Measurements from ENCODE around the gene RNF114.
A peak's percentile ranks its signal among the peaks of the same experiment; 100 is the strongest.

Gene RNF114

DNA sequence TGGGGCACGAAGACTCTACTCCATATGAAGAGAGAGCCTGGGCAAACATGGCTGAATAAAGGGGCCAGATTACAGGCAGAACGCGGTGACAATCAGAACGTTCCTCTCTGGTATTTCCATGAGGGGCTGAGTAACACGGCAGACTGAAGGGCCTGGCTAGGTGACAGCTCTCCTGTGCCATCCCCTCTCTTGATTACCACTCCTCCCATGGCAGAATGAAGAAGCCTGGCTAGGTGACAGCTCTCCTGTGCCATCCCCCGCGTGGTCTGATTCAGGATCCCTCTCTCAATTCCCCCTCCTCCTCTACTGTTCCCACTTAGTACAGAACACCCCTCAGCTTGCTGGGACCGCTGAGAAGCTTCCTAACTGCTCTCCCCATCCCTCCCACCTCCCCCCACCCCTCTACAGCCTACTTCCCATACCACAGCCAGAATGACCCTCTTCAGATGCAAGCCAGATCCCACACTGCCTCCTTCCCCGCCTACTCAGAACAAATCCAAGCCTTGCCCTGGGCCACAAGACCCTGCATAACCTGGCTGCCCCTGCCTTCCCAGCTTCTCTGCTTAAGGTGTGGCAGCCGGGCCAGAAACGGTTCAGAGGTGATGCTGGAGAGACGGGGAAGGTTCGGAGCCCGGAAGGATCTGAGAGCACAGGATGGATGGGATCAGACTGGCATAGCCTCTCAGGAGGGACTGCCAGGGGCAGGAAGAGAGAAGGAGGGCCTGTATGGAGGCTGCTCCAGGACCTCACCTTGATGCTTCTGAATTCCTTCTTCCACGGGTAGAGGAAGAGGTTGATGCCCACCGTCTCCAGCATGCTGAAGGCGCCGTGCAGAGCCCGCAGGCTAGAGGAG is 28.6 kb upstream of the RNF114 start:
- H3K27ac ChIP-seq (ENCODE audit: low read depth, low read length) = no peak overlapping the region
- H3K9ac ChIP-seq (ENCODE audit: low read length) = no peak overlapping the region
- no peaks in the 10 kb centered on the region for H3K27me3 ChIP-seq (ENCODE audit: control insufficient read depth, insufficient read depth, low read length)
- H3K4me1 ChIP-seq (ENCODE audit: control insufficient read depth, insufficient read depth, low read length) = no peaks in the 10 kb centered on the region
- H3K36me3 ChIP-seq (ENCODE audit: control insufficient read depth, insufficient read depth, low read length) = peaks cover 31% of the 10 kb centered on the region
- H3K4me3 ChIP-seq (ENCODE audit: low read length) = no peak overlapping the region

DNA sequence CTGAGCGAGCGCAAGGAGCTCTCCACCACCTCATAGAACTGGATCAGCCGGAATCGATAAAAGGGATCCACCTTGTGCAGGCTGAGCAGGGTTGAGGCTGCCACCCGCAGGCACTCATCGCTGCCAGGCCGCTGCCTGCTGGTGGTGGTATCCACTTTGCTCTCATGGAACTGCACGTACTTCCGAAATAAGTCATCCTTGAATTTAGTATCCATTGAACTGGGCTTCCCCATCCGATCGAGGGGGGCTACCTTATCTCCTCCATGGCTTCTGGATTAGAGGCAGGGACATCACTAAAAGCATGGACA is 28.0 kb upstream of the RNF114 start:
- Histone ChIP-seq H3K9ac (ENCODE audit: low read length) (no peak overlapping the region), H3K36me3 (ENCODE audit: control insufficient read depth, insufficient read depth, low read length) (peaks cover 31% of the 10 kb centered on the region), H3K4me1 (ENCODE audit: control insufficient read depth, insufficient read depth, low read length) (no peaks in the 10 kb centered on the region), H3K27ac (ENCODE audit: low read depth, low read length) (no peak overlapping the region), H3K27me3 (ENCODE audit: control insufficient read depth, insufficient read depth, low read length) (no peaks in the 10 kb centered on the region), H3K4me3 (ENCODE audit: low read length) (no peak overlapping the region)

DNA sequence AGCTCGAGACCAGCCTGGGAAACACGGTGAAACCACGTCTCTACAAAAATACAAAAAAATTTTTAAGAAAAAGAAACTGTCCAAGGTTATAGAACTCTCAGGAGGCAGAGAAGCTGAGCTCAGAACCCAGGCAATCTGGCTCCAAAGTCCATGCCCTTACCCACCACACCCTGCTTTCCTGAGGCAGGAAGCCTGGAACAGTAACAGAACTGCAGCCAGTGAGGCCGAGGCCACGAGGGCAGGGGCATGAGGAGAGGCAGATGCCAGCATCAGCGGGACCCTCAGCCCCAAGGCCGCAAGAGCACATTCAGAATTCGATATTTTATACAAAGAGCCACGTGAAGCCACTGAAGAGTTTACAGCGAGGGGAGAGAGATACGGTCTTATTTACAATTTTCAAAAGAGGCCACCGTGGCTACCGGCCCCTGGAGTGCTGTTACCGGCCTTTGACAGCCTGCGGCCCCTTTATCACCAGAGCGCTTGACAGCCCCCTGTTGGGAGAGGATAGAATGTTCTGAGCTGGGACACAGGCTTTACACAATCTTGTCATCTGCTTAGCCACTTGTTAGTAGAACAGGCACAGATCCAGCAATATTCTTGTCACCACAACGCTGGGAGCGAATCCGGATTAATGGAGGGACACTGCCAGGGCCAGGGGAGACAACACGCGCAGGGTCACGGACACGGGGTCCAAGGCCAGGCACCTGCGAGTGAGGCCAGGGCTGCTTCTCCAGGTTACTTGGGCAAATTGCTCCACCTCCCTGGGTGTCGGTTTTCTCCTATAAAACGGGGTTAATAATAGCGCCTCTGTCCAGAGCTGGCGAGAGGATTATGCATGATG is 26.5 kb upstream of the RNF114 start:
- no peak overlapping the region for H3K27ac ChIP-seq (ENCODE audit: low read depth, low read length)
- H3K4me1 ChIP-seq (ENCODE audit: control insufficient read depth, insufficient read depth, low read length) = peaks cover 8% of the 10 kb centered on the region
- no peak overlapping the region for H3K9ac ChIP-seq (ENCODE audit: low read length)
- H3K27me3 ChIP-seq (ENCODE audit: control insufficient read depth, insufficient read depth, low read length) = no peaks in the 10 kb centered on the region
- H3K36me3 ChIP-seq (ENCODE audit: control insufficient read depth, insufficient read depth, low read length) = peaks cover 25% of the 10 kb centered on the region
- no peak overlapping the region for H3K4me3 ChIP-seq (ENCODE audit: low read length)

DNA sequence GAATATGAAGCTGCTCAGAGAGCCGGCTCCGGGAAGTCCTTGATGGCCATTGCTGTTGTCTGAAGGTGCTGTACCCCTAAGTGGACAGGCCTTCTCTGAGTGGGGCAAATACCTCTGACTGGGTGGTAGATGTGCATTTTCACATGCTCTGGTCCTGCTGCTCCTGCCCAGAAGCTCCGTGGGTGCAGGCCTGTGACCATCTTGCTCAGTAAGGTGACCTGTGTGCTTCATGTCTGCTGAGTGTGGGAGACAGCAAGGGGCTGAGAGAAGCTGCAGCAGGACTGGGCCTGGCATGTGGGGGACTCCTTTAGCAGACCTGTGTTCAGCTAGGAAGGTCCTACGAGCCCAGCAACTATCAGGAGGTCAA is 25.9 kb upstream of the RNF114 start:
- H3K4me3 ChIP-seq (ENCODE audit: low read length) = no peak overlapping the region
- H3K4me1 ChIP-seq (ENCODE audit: control insufficient read depth, insufficient read depth, low read length) = peaks cover 8% of the 10 kb centered on the region
- peaks cover 21% of the 10 kb centered on the region for H3K36me3 ChIP-seq (ENCODE audit: control insufficient read depth, insufficient read depth, low read length)
- no peaks in the 10 kb centered on the region for H3K27me3 ChIP-seq (ENCODE audit: control insufficient read depth, insufficient read depth, low read length)
- no peak overlapping the region for H3K27ac ChIP-seq (ENCODE audit: low read depth, low read length)
- H3K9ac ChIP-seq (ENCODE audit: low read length) = no peak overlapping the region

DNA sequence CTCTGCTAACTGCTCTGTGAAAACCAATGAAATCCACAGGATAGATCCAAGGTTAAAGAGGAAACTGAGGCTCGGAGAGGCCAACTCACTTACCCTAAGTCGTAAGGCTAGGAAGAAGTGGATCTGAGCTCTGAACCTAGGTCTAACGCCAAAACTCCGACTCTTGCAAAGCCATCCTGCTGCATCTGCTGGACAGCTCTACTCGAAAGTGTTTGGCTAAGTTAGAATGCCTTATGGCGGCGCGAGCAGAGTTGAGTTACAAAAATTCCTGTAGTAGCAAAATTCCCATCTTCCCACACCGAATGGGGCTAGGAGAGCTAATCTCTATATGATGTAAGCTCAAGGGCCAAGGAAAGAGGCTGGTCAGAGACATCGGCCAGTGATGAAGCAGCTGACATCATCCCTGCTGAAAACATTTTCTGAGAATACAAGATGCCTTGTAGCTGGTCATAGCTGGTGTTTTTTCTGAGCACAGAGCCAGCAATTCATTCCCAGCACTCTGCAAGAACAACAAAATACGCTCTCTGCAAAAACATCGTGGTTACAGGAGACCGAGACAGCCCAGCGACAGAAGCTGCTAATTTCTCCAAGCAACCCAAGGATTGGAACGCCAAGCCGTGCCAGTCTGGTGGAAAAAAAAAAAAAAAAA is 22.7 kb upstream of the RNF114 start:
- Histone ChIP-seq H3K36me3 (ENCODE audit: control insufficient read depth, insufficient read depth, low read length) (peaks cover 3% of the 10 kb centered on the region), H3K9ac (ENCODE audit: low read length) (no peak overlapping the region), H3K27ac (ENCODE audit: low read depth, low read length) (no peak overlapping the region), H3K4me1 (ENCODE audit: control insufficient read depth, insufficient read depth, low read length) (peaks cover 8% of the 10 kb centered on the region), H3K27me3 (ENCODE audit: control insufficient read depth, insufficient read depth, low read length) (no peaks in the 10 kb centered on the region), H3K4me3 (ENCODE audit: low read length) (peak overlapping the region; percentile 98)

DNA sequence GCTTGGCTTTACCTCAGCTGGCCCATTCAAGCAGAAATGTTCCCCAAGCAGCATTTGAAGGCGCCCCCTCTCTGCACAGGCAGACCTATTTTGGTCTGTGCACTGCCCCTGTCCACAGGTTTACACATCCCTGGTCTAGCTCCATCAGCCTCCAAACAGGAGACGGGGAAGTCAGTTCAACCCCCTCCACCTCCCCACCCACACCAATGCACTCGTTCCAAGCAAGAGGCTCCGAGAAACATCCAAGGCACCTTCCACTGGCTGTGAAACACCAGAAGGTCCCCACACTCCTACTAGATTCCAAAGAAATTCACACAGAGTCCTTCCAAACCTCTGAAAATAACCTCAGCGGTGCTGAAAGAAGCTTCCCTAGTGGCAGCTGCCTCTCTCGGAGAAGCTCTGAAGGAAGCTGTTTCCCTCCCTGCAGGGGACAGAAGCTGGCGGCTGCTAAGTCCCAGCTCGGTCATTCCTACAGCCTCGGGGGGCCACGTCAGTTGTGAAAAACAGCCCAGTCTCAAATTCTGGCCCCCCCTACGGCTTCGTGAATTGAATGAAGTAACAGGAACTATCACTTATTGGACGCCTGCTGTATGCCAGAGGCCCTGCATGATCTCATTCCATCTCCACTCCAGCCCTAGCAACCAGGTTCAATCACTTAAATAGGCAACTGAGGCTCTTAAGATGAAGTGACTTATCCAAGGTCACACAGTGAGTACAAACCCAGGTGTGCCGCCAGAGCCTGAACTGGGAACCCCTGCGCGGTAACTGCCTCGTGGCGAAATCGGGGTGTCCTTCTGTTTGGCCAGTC is 21.7 kb upstream of the RNF114 start:
- H3K4me3 ChIP-seq (ENCODE audit: low read length) = peak overlapping the region; percentile 98
- peak overlapping the region; percentile 87 for H3K9ac ChIP-seq (ENCODE audit: low read length)
- no peaks in the 10 kb centered on the region for H3K27me3 ChIP-seq (ENCODE audit: control insufficient read depth, insufficient read depth, low read length)
- H3K27ac ChIP-seq (ENCODE audit: low read depth, low read length) = peak overlapping the region; percentile 100
- H3K36me3 ChIP-seq (ENCODE audit: control insufficient read depth, insufficient read depth, low read length) = peaks cover 3% of the 10 kb centered on the region
- H3K4me1 ChIP-seq (ENCODE audit: control insufficient read depth, insufficient read depth, low read length) = peaks cover 8% of the 10 kb centered on the region

DNA sequence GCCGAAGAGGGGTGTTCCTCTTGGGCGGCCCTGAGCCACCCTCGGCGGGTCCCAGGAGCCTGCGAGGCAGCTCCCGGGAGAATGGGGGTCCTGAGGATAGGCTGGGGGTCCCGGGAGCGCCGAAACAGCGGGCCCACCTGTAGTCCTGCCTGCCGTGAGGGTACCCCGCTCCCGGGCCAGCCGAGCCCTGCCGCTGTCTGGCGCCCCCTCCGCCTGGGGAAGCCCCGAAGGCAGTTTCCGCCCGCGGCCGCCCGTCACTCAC is 21.1 kb upstream of the RNF114 start:
- H3K4me1 ChIP-seq (ENCODE audit: control insufficient read depth, insufficient read depth, low read length) = peaks cover 8% of the 10 kb centered on the region
- no peaks in the 10 kb centered on the region for H3K27me3 ChIP-seq (ENCODE audit: control insufficient read depth, insufficient read depth, low read length)
- H3K9ac ChIP-seq (ENCODE audit: low read length) = peak overlapping the region; percentile 87
- peak overlapping the region; percentile 98 for H3K4me3 ChIP-seq (ENCODE audit: low read length)
- H3K36me3 ChIP-seq (ENCODE audit: control insufficient read depth, insufficient read depth, low read length) = peaks cover 3% of the 10 kb centered on the region
- peak overlapping the region; percentile 100 for H3K27ac ChIP-seq (ENCODE audit: low read depth, low read length)

DNA sequence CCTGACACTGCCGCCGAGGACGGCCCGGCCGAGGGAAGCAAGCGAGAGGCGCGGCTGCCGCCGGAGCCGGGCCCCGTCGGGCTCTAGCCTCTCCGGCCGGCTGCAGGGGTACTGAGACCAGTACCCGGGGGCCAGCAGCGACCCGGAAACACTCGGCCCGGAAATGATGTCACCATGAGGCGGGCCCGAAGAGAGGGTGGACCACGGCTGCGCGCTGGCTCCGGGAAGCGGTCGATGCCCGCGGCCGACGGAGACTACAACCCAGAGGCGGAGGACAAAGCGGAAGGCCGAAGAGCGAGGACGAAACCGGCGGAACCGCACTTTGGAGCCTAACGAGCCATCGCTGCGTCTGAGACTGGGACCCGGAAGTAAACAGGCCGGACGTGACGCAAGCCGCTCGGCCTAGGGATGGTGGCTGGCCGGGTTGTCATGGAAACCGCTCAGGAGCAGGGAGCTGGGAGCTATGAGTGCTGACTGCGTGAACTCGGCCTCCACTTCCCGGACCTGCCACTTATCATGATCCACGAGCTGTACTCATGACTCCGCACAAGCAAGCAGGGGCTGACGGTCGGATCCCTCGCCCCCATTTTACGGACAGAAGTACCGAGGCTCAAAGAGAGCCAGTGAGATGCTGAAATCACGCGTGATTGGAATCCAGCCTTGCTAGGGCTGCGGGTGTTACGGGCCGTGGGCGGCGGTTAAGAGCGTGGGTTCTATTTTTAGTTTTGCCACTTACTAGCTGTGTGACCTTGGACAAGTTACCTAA is 20.6 kb upstream of the RNF114 start, which contains the start of gene SPATA2:
Gene SPATA2 (minus strand): TSS at position 150 of the 766 bp plus-strand sequence. CDS start 7,039 bp downstream, outside the sequence.
- H3K9ac ChIP-seq (ENCODE audit: low read length) = peak within 1 kb of the TSS; percentile 87
- peaks cover 8% of the 10 kb centered on the region for H3K4me1 ChIP-seq (ENCODE audit: control insufficient read depth, insufficient read depth, low read length)

DNA sequence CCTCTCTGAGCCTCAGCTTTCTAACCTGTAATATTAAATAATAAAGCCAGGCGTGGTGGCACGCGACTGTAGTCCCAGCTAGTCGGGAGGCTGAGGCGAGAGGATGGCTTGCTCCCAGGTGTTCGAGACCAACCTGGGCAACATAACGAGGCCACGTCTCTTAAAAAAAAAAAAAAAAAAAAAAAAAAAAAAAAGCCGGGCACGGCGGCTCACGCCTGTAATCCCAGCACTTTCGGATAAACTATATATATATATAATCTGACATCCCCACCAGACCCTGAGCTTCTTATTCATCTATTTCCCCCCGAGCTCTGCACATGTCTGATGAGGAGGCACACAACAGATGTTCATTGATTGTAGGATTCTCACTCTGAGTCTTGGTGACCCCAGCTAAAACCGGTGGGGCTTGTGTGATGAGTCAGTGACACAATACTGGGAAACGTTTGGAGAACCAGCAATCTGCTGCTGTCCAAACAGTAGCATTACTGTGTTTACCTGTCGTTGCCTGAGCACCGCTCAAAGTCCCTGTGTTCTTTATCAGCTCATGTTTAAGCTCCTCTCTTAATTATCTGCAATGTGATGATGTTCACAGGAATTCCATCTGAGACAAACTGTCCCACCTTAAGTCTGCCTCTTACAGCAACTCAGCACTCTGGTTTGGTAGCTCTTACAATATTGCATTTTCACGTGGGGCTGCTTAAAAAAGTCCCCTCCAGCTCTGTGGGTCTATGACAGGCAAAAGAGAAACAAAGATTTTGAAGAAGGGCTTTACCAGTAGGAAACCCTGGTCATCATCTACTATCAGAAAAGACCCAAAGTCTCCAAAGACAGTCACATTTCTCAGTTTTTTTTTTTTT is 19.8 kb upstream of the RNF114 start:
- no peak overlapping the region for H3K9ac ChIP-seq (ENCODE audit: low read length)
- peaks cover 8% of the 10 kb centered on the region for H3K4me1 ChIP-seq (ENCODE audit: control insufficient read depth, insufficient read depth, low read length)

More for the DNA sequence above, 20.6 kb upstream of the RNF114 start, which contains the start of gene SPATA2:
- H3K27me3 ChIP-seq (ENCODE audit: control insufficient read depth, insufficient read depth, low read length) = no peaks in the 10 kb centered on the region
- peak within 1 kb of the TSS; percentile 100 for H3K27ac ChIP-seq (ENCODE audit: low read depth, low read length)
- peak within 1 kb of the TSS; percentile 98 for H3K4me3 ChIP-seq (ENCODE audit: low read length)
- peaks cover 3% of the 10 kb centered on the region for H3K36me3 ChIP-seq (ENCODE audit: control insufficient read depth, insufficient read depth, low read length)

DNA sequence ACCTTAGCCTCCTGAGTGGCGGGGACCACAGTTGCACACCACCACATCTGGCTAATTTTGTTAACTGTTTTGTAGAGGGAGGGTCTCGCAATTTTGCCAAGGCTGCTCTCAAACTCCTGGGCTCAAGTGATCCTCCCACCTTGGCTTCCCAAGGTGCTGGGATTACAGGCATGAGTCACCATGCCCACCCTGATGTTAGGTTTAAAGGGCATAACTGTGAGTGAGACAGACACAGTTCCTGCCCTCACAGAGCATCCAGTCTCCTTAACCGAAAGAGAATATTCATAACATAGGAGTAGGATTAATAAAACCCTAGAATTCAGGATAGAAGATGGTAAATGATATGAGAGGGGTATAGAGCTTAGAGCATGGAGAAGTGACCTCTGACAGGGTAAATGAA is 17.8 kb upstream of the RNF114 start:
- Histone ChIP-seq H3K4me3 (ENCODE audit: low read length) (no peak overlapping the region), H3K27ac (ENCODE audit: low read depth, low read length) (no peak overlapping the region), H3K36me3 (ENCODE audit: control insufficient read depth, insufficient read depth, low read length) (peaks cover 2% of the 10 kb centered on the region), H3K27me3 (ENCODE audit: control insufficient read depth, insufficient read depth, low read length) (no peaks in the 10 kb centered on the region), H3K9ac (ENCODE audit: low read length) (no peak overlapping the region), H3K4me1 (ENCODE audit: control insufficient read depth, insufficient read depth, low read length) (peaks cover 8% of the 10 kb centered on the region)

More for the DNA sequence above, 19.8 kb upstream of the RNF114 start:
- Histone ChIP-seq H3K4me3 (ENCODE audit: low read length) (peak overlapping the region; percentile 98), H3K27ac (ENCODE audit: low read depth, low read length) (peak overlapping the region; percentile 100), H3K27me3 (ENCODE audit: control insufficient read depth, insufficient read depth, low read length) (no peaks in the 10 kb centered on the region), H3K36me3 (ENCODE audit: control insufficient read depth, insufficient read depth, low read length) (peaks cover 3% of the 10 kb centered on the region)

DNA sequence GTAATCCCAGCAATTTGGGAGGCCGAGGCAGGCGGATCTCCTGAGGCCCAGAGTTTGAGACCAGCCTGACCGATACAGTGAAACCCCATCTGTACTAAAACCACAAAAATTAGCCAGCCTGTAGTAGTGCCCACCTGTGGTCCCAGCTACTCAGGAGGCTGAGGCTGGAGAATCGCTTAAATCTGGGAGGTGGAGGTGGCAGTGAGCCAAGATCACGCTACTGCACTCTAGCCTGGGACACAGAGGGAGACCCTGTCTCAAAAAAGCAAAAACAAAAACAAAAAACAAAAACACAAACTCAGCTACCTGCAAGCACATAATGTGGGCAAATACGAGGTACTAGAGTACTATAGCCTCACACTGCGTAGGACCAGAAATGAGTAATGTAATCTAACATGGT is 17.2 kb upstream of the RNF114 start:
- no peak overlapping the region for H3K4me3 ChIP-seq (ENCODE audit: low read length)
- no peaks in the 10 kb centered on the region for H3K36me3 ChIP-seq (ENCODE audit: control insufficient read depth, insufficient read depth, low read length)
- peaks cover 6% of the 10 kb centered on the region for H3K4me1 ChIP-seq (ENCODE audit: control insufficient read depth, insufficient read depth, low read length)
- no peak overlapping the region for H3K27ac ChIP-seq (ENCODE audit: low read depth, low read length)
- no peak overlapping the region for H3K9ac ChIP-seq (ENCODE audit: low read length)
- H3K27me3 ChIP-seq (ENCODE audit: control insufficient read depth, insufficient read depth, low read length) = no peaks in the 10 kb centered on the region

Measured in rectal smooth muscle tissue (tissue), 1 donor.